Right lobe of liver (tissue), 6 donors: ENCODE data around the gene ANKRD53. TPM values are rescaled to one million over a fixed set of nuclear protein-coding genes. Genes with fewer than 3 reads are reported as not detected.

Source experiments
- ATAC-seq, 4 donors: fragments of 200-7000 bp; cut with Tn5 transposase; one replicate each; pipeline ENCODE4 v1.9.1; 2020; ENCODE audit warnings: mild to moderate bottlenecking in 4 of 4, moderate library complexity in 4 of 4
- DNase-seq, 3 donors: peaks; one replicate each; pipeline ENCODE4 v3.0.0-alpha.2; 2020
- H3K27ac ChIP-seq, 3 donors: fragments of 200-600 bp; one replicate each; pipeline ENCODE4 v1.8.0; 2022
- H3K27me3 ChIP-seq, 2 donors: fragments of 200-600 bp; one replicate each; pipeline ENCODE4 v1.8.0; 2022
- H3K36me3 ChIP-seq, 4 donors: fragments of 200-600 bp; sonication (generic) in 1 of 4; one replicate each; pipeline versions ENCODE4 v1.5.1 to v1.8.0; 2017 to 2022; ENCODE audit warnings: control low read depth in 1 of 4
- H3K4me1 ChIP-seq, 4 donors: fragments of 200-600 bp; sonication (generic) in 1 of 4; one replicate each; pipeline versions ENCODE4 v1.5.1 to v1.8.0; 2017 to 2022; ENCODE audit warnings: control low read depth in 1 of 4
- H3K4me3 ChIP-seq, 3 donors: fragments of 200-600 bp; one replicate each; pipeline ENCODE4 v1.8.0; 2022
- H3K9me3 ChIP-seq, 4 donors: fragments of 200-600 bp; sonication (generic) in 1 of 4; one replicate each; pipeline versions ENCODE4 v1.5.1 to v1.8.0; 2017 to 2022; ENCODE audit warnings: control low read depth in 1 of 4
- POLR2A ChIP-seq: fragments of 450-650 bp; IDR thresholded peaks from one replicate; pipeline ENCODE4 v1.6.1; 2017; ENCODE audit warnings: antibody characterized with exemption, mild to moderate bottlenecking
- WGBS: methylation state at CpG from one replicate; pipeline ENCODE4 v1.1.6; 2018; ENCODE audit warnings: low coverage, low lambda C conversion rate; ENCODE audit not compliant: insufficient coverage; ENCODE audit errors: missing lambda C conversion rate; 5-methylcytosine and 5-hydroxymethylcytosine counted together
- intact Hi-C, 2 donors: fragments of 100-400 bp; cut with DNase I; formaldehyde crosslinking; loops; one replicate each; pipeline versions ENCODE4 v1.11.2 to v1.14.1; 2022
- total RNA-seq, 6 experiments: library from RNA; depleted of rRNA in 2 of 6; stranded (reverse); fragments of >200 nt in 2 of 6; fragmentation: NEBNext Ultra II Directional in 3 of 6; extraction: Animal tissue kit (Norgen Biotek cat#: 25700) in 3 of 6; gene quantifications; one replicate each; pipeline versions ENCODE4 v1.1.0 to v1.2.4, GENCODE V29; 2016 to 2023
- TF ChIP-seq, protein P1 (sequence below), 4 donors: fragments of 200-600 bp in 3 of 4; fragments of 450-650 bp in 1 of 4; IDR thresholded peaks; one replicate each; pipeline versions ENCODE4 v1.5.1 to v1.8.0; 2016 to 2022; ENCODE audit warnings: antibody characterized with exemption in 4 of 4, mild to moderate bottlenecking in 2 of 4
- donor health status: DM: no; HTN: yes; CAD: no.
- donor health status: DM: no; HTN: no; CAD: no.
- donor health status: DM: no; HTN: no; CAD: no.
- donor health status: DM: no; HTN: yes; CAD: no.
- donor health status: DM: no; HTN: yes; CAD: no.

The ANKRD53 gene
- total RNA-seq, 6 experiments from 2014 or later: 0.25 to 0.93 (median 0.50) TPM; not detected in 1

- intact Hi-C loops: loop anchor here in 1 of 2 donors (10.0 kb wide), 1 partner anchor 999 kb away; no protein-coding TSS in a partner anchor
- H3K36me3 ChIP-seq: no peaks in the 10 kb centered on the region
- H3K4me1 ChIP-seq: peaks cover 0 to 4% (median 0%) of the 10 kb centered on the region in 4 donors
- peaks cover 0 to 3% of the 10 kb centered on the region in 2 donors for H3K27me3 ChIP-seq
- DNase-seq (peak in 2 of 3 donors; percentile 33 to 37), ATAC-seq (no peak)
- TF ChIP-seq POLR2A: no peak
- TF ChIP-seq, protein P1, sequence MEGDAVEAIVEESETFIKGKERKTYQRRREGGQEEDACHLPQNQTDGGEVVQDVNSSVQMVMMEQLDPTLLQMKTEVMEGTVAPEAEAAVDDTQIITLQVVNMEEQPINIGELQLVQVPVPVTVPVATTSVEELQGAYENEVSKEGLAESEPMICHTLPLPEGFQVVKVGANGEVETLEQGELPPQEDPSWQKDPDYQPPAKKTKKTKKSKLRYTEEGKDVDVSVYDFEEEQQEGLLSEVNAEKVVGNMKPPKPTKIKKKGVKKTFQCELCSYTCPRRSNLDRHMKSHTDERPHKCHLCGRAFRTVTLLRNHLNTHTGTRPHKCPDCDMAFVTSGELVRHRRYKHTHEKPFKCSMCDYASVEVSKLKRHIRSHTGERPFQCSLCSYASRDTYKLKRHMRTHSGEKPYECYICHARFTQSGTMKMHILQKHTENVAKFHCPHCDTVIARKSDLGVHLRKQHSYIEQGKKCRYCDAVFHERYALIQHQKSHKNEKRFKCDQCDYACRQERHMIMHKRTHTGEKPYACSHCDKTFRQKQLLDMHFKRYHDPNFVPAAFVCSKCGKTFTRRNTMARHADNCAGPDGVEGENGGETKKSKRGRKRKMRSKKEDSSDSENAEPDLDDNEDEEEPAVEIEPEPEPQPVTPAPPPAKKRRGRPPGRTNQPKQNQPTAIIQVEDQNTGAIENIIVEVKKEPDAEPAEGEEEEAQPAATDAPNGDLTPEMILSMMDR (IDR thresholded peaks at IDR 0.05): no peak
- no peak overlapping the region for H3K27ac ChIP-seq
- H3K9me3 ChIP-seq: no peaks in the 10 kb centered on the region
- no peak overlapping the region for H3K4me3 ChIP-seq
- 82% methylated on average over 2 of the region's 11 CpGs for WGBS
Measured at GRCh38 chr2:70943205-70943871, 35.1 kb upstream of the ANKRD53 start.

DNA sequence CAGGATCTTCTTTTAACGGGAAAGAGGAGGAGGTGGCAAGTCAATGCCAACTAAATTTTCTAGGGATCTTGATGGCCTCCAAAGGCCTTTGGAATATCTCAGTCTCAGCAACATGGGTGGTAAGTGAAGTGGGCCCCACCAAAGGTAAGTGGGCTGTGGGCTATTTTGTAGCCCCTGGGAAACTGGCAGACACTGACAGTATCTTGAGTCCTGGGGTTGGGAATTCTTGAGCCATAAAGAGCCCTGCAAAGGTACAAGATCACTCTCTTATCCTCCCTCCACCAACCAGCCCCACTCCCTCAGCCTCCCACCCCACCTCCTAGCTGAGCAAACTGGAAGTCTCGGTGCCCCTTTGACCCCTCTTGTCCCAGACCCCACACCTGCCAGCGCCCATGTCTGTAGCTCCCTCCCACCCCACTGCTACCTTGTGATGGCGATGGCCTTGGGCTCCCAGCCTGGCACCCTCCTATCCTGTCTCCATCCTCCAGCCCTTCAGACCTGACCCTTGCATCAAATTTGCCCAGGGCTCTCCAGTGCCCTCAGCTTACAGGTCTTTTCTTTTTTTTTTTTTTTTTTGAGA, 34.2 kb upstream of the ANKRD53 start:
- peak in 2 of 3 donors; percentile 17 to 41 for DNase-seq
- Histone ChIP-seq H3K27me3 (peaks cover 0 to 3% of the 10 kb centered on the region in 2 donors), H3K27ac (no peak overlapping the region), H3K4me1 (peaks cover 0 to 7% (median 0%) of the 10 kb centered on the region in 4 donors), H3K36me3 (no peaks in the 10 kb centered on the region), H3K9me3 (no peaks in the 10 kb centered on the region), H3K4me3 (no peak overlapping the region)
- intact Hi-C loops: loop anchor here in 1 of 2 donors (10.0 kb wide), 1 partner anchor 999 kb away; no protein-coding TSS in a partner anchor
- ATAC-seq: no peak
- TF ChIP-seq POLR2A: no peak
- no CpG with 5 or more reads among the region's 4 CpGs for WGBS

- Histone ChIP-seq H3K9me3 (no peaks in the 10 kb centered on the region), H3K27me3 (peaks cover 0 to 3% of the 10 kb centered on the region in 2 donors), H3K27ac (no peak overlapping the region), H3K36me3 (no peaks in the 10 kb centered on the region), H3K4me1 (peaks cover 0 to 7% (median 0%) of the 10 kb centered on the region in 4 donors), H3K4me3 (no peak overlapping the region)
- TF ChIP-seq POLR2A: no peak
- TF ChIP-seq, protein P1 (IDR thresholded peaks at IDR 0.05): peak; percentile 58 to 77 (median 70)
- DNase-seq (peak in 2 of 3 donors; percentile 18 to 48), ATAC-seq (peak; percentile 32 to 52 (median 49))
- 16% methylated on average over 8 of the region's 8 CpGs for WGBS
- intact Hi-C loops: loop anchor here in 1 of 2 donors (10.0 kb wide), 1 partner anchor 1002 kb away; no protein-coding TSS in a partner anchor
Measured at GRCh38 chr2:70946832-70947442, 31.5 kb upstream of the ANKRD53 start.

DNA sequence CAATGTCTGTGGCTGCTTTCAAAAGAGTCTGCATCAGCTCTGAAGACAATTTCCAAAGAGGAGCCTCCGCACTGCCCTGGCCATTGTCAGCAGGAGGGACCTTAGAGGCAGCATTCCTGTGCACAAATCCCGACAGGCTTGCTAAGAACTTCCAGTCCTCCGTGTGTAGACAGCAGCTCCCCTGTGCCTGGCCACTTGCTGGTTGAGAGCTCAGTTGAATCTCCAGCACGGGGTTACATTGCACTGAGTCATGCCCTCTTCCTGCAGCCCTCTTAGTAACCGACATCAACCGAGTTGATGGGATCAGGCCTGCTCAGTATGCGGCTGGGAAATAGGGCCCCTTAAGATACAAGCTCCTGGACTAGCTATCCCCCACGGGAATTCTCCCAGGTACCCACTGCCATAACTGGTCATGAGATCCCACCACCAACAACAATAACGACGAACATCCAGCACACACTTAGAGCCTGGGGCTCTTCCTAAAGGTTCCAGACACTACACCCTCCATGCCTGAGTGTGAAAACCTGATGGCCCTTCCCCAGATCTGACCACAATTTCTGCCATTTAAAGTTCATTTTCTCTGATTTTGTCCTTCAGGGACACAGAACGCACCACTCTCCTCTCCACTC, 30.8 kb upstream of the ANKRD53 start:
- TF ChIP-seq POLR2A: no peak
- TF ChIP-seq, protein P1 (IDR thresholded peaks at IDR 0.05): no peak
- no peaks in the 10 kb centered on the region for H3K36me3 ChIP-seq
- intact Hi-C loops: loop anchor here in 1 of 2 donors (10.0 kb wide), 1 partner anchor 1003 kb away; no protein-coding TSS in a partner anchor
- ATAC-seq (no peak), DNase-seq (peak in 2 of 3 donors; percentile 14 to 36)
- no peak overlapping the region for H3K4me3 ChIP-seq
- H3K9me3 ChIP-seq: no peaks in the 10 kb centered on the region
- H3K27ac ChIP-seq: no peak overlapping the region
- H3K4me1 ChIP-seq: peaks cover 0 to 7% (median 0%) of the 10 kb centered on the region in 4 donors
- 35% methylated on average over 5 of the region's 11 CpGs for WGBS
- H3K27me3 ChIP-seq: peaks cover 0 to 3% of the 10 kb centered on the region in 2 donors
